Activated T-helper 1 cell treated with Interleukin-2 at 50 U/mL for 16 hours (primary cell): ENCODE data around the gene GNG7.
"Not testable (repeated sequence)": the region's sequence is repeated elsewhere in the genome, so short reads cannot be mapped to it uniquely, and the experiment has no call there.

Experiments used
- DNase-seq: peaks from one replicate; pipeline ENCODE4 v3.0.0-alpha.2; 2020; ENCODE audit warnings: low read depth

Gene GNG7

GRCh38 chr19:2619076-2619475 is 83.4 kb downstream of the GNG7 start:
- no peak for DNase-seq

GRCh38 chr19:2618611-2619010 is 83.9 kb downstream of the GNG7 start:
- DNase-seq, result peak; percentile 40

GRCh38 chr19:2617393-2618165 is 84.9 kb downstream of the GNG7 start:
- no peak for DNase-seq

- DNase-seq, result no peak
Measured at GRCh38 chr19:2616741-2617392, 85.6 kb downstream of the GNG7 start.

GRCh38 chr19:2615782-2616181 is 86.7 kb downstream of the GNG7 start:
- no peak for DNase-seq

GRCh38 chr19:2613507-2614295 is 88.8 kb downstream of the GNG7 start:
- peak; percentile 38 for DNase-seq

- no peak for DNase-seq
Measured at GRCh38 chr19:2612619-2613249, 89.8 kb downstream of the GNG7 start.

- no peak for DNase-seq
Measured at GRCh38 chr19:2611483-2612464, 90.7 kb downstream of the GNG7 start.

- DNase-seq, result peak; percentile 80
Measured at GRCh38 chr19:2610637-2611482, 91.6 kb downstream of the GNG7 start.

GRCh38 chr19:2609389-2610116 is 92.9 kb downstream of the GNG7 start:
- no peak for DNase-seq

GRCh38 chr19:2609034-2609388 is 93.5 kb downstream of the GNG7 start:
- DNase-seq, result not testable (repeated sequence)

GRCh38 chr19:2608602-2608922 is 93.9 kb downstream of the GNG7 start:
- no peak for DNase-seq

GRCh38 chr19:2607712-2608601 is 94.5 kb downstream of the GNG7 start:
- peak; percentile 67 for DNase-seq

GRCh38 chr19:2606774-2607173 is 95.7 kb downstream of the GNG7 start:
- not testable (repeated sequence) for DNase-seq

- DNase-seq, result not testable (repeated sequence)
Measured at GRCh38 chr19:2605889-2606288, 96.6 kb downstream of the GNG7 start.

- DNase-seq, result no peak
Measured at GRCh38 chr19:2604747-2605329, 97.7 kb downstream of the GNG7 start.

GRCh38 chr19:2603334-2603733 is 99.2 kb downstream of the GNG7 start:
- DNase-seq, result no peak
